Lung (tissue), 12 donors: ENCODE results near the gene FBXO27. TPM values are rescaled to one million over a fixed set of nuclear protein-coding genes. Genes with fewer than 3 reads are reported as not detected.

ENCODE experiments used
- ATAC-seq: fragments of 200-7000 bp; cut with Tn5 transposase; one replicate; pipeline ENCODE4 v1.9.1; 2020; ENCODE audit warnings: moderate number of reproducible peaks; ENCODE audit not compliant: insufficient read depth, low FRiP score
- DNase-seq, 3 donors: peaks; one replicate each; pipeline ENCODE4 v3.0.0-alpha.2; 2013 to 2017
- H3K27ac ChIP-seq, 2 donors: one replicate each; pipeline ENCODE4 v1.5.1; 2013; ENCODE audit warnings: mild to moderate bottlenecking in 2 of 2, moderate library complexity in 2 of 2, control low read depth in 1 of 2, inconsistent platforms in 1 of 2, low read depth in 1 of 2, low read length in 1 of 2
- H3K27me3 ChIP-seq, 3 donors: one replicate each; pipeline ENCODE4 v1.5.1; 2013; ENCODE audit warnings: low read length in 2 of 3; ENCODE audit not compliant: control insufficient read depth in 3 of 3, insufficient read depth in 3 of 3
- H3K36me3 ChIP-seq, 4 donors: one replicate each; pipeline ENCODE4 v1.5.1; 2013; ENCODE audit warnings: low read length in 4 of 4, mild to moderate bottlenecking in 1 of 4, moderate library complexity in 1 of 4; ENCODE audit not compliant: control insufficient read depth in 4 of 4, insufficient read depth in 4 of 4
- H3K4me1 ChIP-seq, 5 donors: one replicate each; pipeline ENCODE4 v1.5.1; 2013; ENCODE audit warnings: low read length in 5 of 5, mild to moderate bottlenecking in 2 of 5, moderate library complexity in 1 of 5; ENCODE audit not compliant: control insufficient read depth in 5 of 5, insufficient read depth in 5 of 5
- H3K4me3 ChIP-seq: one replicate; pipeline ENCODE4 v1.5.1; 2013; ENCODE audit warnings: mild to moderate bottlenecking, control low read depth, moderate library complexity
- H3K9ac ChIP-seq, 2 donors: one replicate each; pipeline ENCODE4 v1.5.1; 2013; ENCODE audit warnings: low read length in 2 of 2, control low read depth in 1 of 2; ENCODE audit not compliant: insufficient read depth in 1 of 2
- H3K9me3 ChIP-seq, 4 donors: one replicate each; pipeline ENCODE4 v1.5.1; 2013; ENCODE audit warnings: low read length in 3 of 4, mild to moderate bottlenecking in 1 of 4, moderate library complexity in 1 of 4; ENCODE audit not compliant: control insufficient read depth in 4 of 4, insufficient read depth in 3 of 4
- WGBS, 2 donors: extraction: QIAGEN DNeasy Blood & Tissue Kit; methylation state at CpG; one replicate each; pipeline ENCODE4 v1.1.7; 2013; 5-methylcytosine and 5-hydroxymethylcytosine counted together
- polyA plus RNA-seq, 2 donors: library from polyadenylated mRNA; stranded (reverse); fragments of 200-250 nt; gene quantifications; one replicate each; pipeline ENCODE4 v1.2.1, GENCODE V29; 2013
- total RNA-seq, 2 donors: library from RNA; depleted of rRNA in 1 of 2; stranded (reverse); fragments of >200 nt in 1 of 2; gene quantifications; one replicate each; pipeline ENCODE4 v1.2.1, GENCODE V29; 2014 to 2021
- TF ChIP-seq, protein P1 (sequence below): IDR thresholded peaks from 2 replicates; pipeline ENCODE4 v1.5.1; 2012; ENCODE audit warnings: mild to moderate bottlenecking; ENCODE audit errors: control extremely low read depth, extremely low read depth
- donor health status: control.
- donor health status: control.
- donor health status: Bipolar disorder and iron deficiency.
- donor health status: healthy.
- donor health status: DM: yes; HTN: yes; CAD: no.

FBXO27 gene
- total and polyA plus RNA-seq, 4 donors = 2.8 to 18.0 (median 5.6) TPM

DNA sequence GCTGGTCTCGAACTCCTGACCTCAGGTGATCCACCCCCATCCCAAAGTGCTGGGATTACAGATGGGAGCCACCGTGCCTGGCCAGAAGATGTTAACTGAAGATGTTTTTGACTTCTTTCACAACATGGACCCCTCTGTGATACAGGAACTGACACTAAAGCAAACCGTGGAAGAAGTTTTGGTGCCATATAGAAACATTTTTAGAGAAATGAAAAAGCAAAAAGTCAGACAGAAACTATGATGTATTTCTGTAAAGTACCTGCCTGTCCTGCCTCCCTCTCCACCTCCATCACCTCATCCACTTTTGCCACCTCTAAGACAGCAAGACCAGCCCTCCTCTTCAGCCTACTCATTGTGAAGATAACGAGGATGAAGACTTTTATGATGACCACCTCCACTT lies 11.3 kb downstream of the FBXO27 start:
- Histone ChIP-seq H3K36me3 (no peaks in the 10 kb centered on the region), H3K9me3 (peaks cover 0 to 2% (median 0%) of the 10 kb centered on the region in 4 donors), H3K27me3 (no peaks in the 10 kb centered on the region), H3K4me1 (no peaks in the 10 kb centered on the region), H3K4me3 (no peak overlapping the region), H3K9ac (no peak overlapping the region), H3K27ac (no peak overlapping the region)
- no peak for DNase-seq
- no peak for ATAC-seq
- WGBS, 2 donors = 80 to 81% methylated on average over 4 of the region's 4 CpGs
- TF ChIP-seq, protein P1, sequence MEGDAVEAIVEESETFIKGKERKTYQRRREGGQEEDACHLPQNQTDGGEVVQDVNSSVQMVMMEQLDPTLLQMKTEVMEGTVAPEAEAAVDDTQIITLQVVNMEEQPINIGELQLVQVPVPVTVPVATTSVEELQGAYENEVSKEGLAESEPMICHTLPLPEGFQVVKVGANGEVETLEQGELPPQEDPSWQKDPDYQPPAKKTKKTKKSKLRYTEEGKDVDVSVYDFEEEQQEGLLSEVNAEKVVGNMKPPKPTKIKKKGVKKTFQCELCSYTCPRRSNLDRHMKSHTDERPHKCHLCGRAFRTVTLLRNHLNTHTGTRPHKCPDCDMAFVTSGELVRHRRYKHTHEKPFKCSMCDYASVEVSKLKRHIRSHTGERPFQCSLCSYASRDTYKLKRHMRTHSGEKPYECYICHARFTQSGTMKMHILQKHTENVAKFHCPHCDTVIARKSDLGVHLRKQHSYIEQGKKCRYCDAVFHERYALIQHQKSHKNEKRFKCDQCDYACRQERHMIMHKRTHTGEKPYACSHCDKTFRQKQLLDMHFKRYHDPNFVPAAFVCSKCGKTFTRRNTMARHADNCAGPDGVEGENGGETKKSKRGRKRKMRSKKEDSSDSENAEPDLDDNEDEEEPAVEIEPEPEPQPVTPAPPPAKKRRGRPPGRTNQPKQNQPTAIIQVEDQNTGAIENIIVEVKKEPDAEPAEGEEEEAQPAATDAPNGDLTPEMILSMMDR = no peak

DNA sequence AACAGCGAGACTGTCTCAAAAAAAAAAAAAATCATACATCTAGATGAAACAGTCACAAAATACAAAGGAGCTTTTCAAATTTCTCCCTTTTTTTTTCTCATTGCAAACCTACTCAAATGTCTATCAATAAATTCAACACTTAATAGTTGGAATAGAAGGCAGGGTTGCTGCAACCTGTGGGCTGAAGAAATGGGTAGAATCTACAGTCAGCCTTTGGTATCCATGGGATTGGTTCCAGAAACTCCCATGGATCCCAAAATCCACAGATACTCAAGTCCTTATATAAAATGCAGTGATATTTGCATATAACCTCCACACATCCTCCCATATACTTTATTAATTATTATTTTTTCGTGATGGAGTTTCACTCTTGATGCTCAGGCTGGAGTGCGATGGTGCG lies 14.7 kb downstream of the FBXO27 start:
- DNase-seq (no peak), ATAC-seq (no peak)
- Histone ChIP-seq H3K9me3 (no peaks in the 10 kb centered on the region), H3K9ac (no peak overlapping the region), H3K27ac (no peak overlapping the region), H3K4me1 (no peaks in the 10 kb centered on the region), H3K36me3 (no peaks in the 10 kb centered on the region), H3K4me3 (no peak overlapping the region), H3K27me3 (no peaks in the 10 kb centered on the region)
- WGBS, 2 donors = 91 to 94% methylated on average over 4 of the region's 4 CpGs
- TF ChIP-seq, protein P1 = no peak

DNA sequence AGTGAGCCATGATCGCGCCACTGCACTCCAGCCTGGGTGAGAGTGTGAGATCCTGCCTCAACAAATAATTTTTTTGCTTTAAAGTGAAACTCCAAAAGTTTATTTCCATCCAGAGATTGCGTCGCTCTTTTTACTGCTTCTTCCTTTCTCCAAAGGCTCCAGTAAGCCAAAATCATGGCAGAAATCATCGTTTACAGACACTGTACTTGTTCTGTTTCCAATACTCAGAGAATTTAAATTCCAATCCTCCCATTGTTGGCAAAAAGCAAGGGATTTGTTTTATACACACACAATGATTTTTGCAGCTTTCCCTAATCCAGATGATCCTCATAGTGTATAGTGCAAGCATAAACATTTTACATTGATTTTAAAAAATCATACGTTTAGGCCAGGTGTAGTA lies 15.3 kb downstream of the FBXO27 start:
- no peaks in the 10 kb centered on the region for H3K27me3 ChIP-seq
- H3K4me3 ChIP-seq = no peak overlapping the region
- no peaks in the 10 kb centered on the region for H3K4me1 ChIP-seq
- WGBS, 2 donors = 81 to 90% methylated on average over 6 of the region's 6 CpGs
- H3K9me3 ChIP-seq = no peaks in the 10 kb centered on the region
- no peak overlapping the region for H3K9ac ChIP-seq
- ATAC-seq (no peak), DNase-seq (no peak)
- H3K36me3 ChIP-seq = no peaks in the 10 kb centered on the region
- no peak overlapping the region for H3K27ac ChIP-seq
- TF ChIP-seq, protein P1 = no peak

GRCh38 chr19:39014037-39014436 lies 18.3 kb downstream of the FBXO27 start:
- ATAC-seq (no peak), DNase-seq (no peak)
- WGBS, 2 donors = 70 to 81% methylated on average over 7 of the region's 7 CpGs
- Histone ChIP-seq H3K27ac (no peak overlapping the region), H3K4me1 (no peaks in the 10 kb centered on the region), H3K9ac (no peak overlapping the region), H3K4me3 (no peak overlapping the region), H3K9me3 (no peaks in the 10 kb centered on the region), H3K27me3 (no peaks in the 10 kb centered on the region), H3K36me3 (no peaks in the 10 kb centered on the region)
- TF ChIP-seq, protein P1 = no peak
